Measurements from ENCODE around the gene GABRG3.
"Not testable (repeated sequence)": the region's sequence is repeated elsewhere in the genome, so short reads cannot be mapped to it uniquely, and the experiment has no call there.

Gene GABRG3

DNA sequence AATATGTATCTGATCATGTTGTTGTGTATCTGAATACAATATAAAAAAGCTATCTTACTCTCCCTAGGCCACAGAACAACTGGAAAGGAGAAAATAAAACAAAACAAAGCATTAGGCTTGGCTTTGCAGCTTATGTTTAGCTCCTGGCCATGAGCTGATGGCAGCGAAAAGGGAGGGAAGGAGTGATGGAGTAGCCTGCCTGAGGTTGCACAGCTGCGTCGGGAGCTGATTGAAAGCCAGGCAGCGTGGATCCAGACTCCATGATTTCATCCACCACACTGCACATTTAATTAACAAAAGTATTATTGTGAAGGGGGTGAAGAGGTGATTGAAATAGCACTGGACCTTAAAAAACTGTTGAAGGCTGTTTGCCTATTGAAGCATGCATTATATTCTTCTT, 212.2 kb downstream of the GABRG3 start:
- H3K27me3 ChIP-seq (ENCODE audit: insufficient read depth, insufficient read length), result no peaks in the 10 kb centered on the region
- H3K4me1 ChIP-seq (ENCODE audit: insufficient read depth, insufficient read length), result no peaks in the 10 kb centered on the region
- H3K4me3 ChIP-seq (ENCODE audit: insufficient read length, low read depth), result no peak overlapping the region
- DNase-seq (ENCODE audit: low read depth, low spot score), result no peak
- no peaks in the 10 kb centered on the region for H3K36me3 ChIP-seq (ENCODE audit: insufficient read depth, insufficient read length, low read length)
- peaks cover 12% of the 10 kb centered on the region; the same call in 1 of the 2 replicates for H3K9me3 ChIP-seq (ENCODE audit: insufficient read depth, low read length)
- no peak for TF ChIP-seq YY1 (IDR thresholded peaks at IDR 0.05; ENCODE audit: insufficient read depth, insufficient read length)
- TF ChIP-seq ZNF274 (IDR thresholded peaks at IDR 0.05; ENCODE audit: low read depth, low read length), result no peak
- no peak for TF ChIP-seq SUZ12 (IDR thresholded peaks at IDR 0.05; ENCODE audit: extremely low read depth, insufficient read depth, insufficient read length)
- H3K9ac ChIP-seq (ENCODE audit: insufficient read length, low read depth), result no peak overlapping the region

GRCh38 chr15:27191515-27191914, 220.5 kb downstream of the GABRG3 start:
- not testable (repeated sequence) for DNase-seq (ENCODE audit: low read depth, low spot score); H3K4me3 ChIP-seq (ENCODE audit: insufficient read length, low read depth); H3K36me3 ChIP-seq (ENCODE audit: insufficient read depth, insufficient read length, low read length); H3K9ac ChIP-seq (ENCODE audit: insufficient read length, low read depth); H3K27me3 ChIP-seq (ENCODE audit: insufficient read depth, insufficient read length); H3K4me1 ChIP-seq (ENCODE audit: insufficient read depth, insufficient read length)
- H3K9me3 ChIP-seq (ENCODE audit: insufficient read depth, low read length), result peaks cover 19% of the 10 kb centered on the region

DNA sequence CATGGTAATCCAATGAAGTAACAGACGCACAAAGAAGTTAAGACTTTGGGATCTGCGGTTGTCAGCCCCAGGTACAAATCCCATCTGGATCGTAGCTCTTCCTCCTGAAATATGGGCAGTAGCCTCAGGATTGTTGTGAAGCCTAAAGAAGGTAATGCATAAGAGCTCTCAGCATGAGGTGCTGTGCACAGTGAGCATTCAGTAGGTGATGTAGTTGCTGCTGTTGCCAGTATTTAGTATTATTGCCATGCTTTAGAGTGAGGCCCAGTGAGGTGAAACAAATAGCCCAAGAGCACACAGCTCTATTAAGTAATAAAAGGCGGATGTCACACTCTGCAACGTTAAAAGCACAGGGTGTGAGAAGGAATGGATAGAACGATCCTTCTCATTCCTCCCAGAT, 225.7 kb downstream of the GABRG3 start:
- no peak for DNase-seq (ENCODE audit: low read depth, low spot score)

DNA sequence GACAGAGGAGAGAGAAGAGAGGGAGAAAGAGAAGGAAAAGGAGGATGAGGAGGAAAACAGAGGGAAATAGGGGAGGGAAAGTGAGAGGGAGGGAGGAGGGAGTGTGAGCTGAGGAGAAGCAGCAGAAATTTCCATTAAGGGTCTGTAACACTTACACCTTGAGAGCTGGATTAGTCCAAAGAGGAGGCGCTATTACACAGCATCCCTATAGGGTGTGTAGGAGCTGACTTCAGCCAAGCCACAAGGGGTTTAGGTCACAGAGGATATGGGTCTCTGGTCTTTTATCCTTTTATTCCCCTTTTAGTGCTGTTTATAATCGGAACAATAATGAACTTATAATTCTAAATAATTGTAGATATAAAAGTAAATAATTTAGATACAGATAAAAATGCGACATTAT, 230.4 kb downstream of the GABRG3 start:
- Histone ChIP-seq H3K36me3 (ENCODE audit: insufficient read depth, insufficient read length, low read length) (no peaks in the 10 kb centered on the region), H3K4me1 (ENCODE audit: insufficient read depth, insufficient read length) (no peaks in the 10 kb centered on the region), H3K27me3 (ENCODE audit: insufficient read depth, insufficient read length) (no peaks in the 10 kb centered on the region), H3K9me3 (ENCODE audit: insufficient read depth, low read length) (no peaks in the 10 kb centered on the region), H3K4me3 (ENCODE audit: insufficient read length, low read depth) (no peak overlapping the region), H3K9ac (ENCODE audit: insufficient read length, low read depth) (no peak overlapping the region)
- DNase-seq (ENCODE audit: low read depth, low spot score), result no peak
- no peak for TF ChIP-seq ZNF274 (IDR thresholded peaks at IDR 0.05; ENCODE audit: low read depth, low read length)
- no peak for TF ChIP-seq YY1 (IDR thresholded peaks at IDR 0.05; ENCODE audit: insufficient read depth, insufficient read length)

More for the DNA sequence above, 225.7 kb downstream of the GABRG3 start:
- Histone ChIP-seq H3K9me3 (ENCODE audit: insufficient read depth, low read length) (peaks cover 19% of the 10 kb centered on the region), H3K36me3 (ENCODE audit: insufficient read depth, insufficient read length, low read length) (no peaks in the 10 kb centered on the region), H3K4me3 (ENCODE audit: insufficient read length, low read depth) (no peak overlapping the region), H3K9ac (ENCODE audit: insufficient read length, low read depth) (no peak overlapping the region), H3K27me3 (ENCODE audit: insufficient read depth, insufficient read length) (no peaks in the 10 kb centered on the region), H3K4me1 (ENCODE audit: insufficient read depth, insufficient read length) (no peaks in the 10 kb centered on the region)
- no peak for TF ChIP-seq SUZ12 (IDR thresholded peaks at IDR 0.05; ENCODE audit: extremely low read depth, insufficient read depth, insufficient read length)
- no peak for TF ChIP-seq YY1 (IDR thresholded peaks at IDR 0.05; ENCODE audit: insufficient read depth, insufficient read length)
- no peak for TF ChIP-seq ZNF274 (IDR thresholded peaks at IDR 0.05; ENCODE audit: low read depth, low read length)

GRCh38 chr15:27210176-27210575, 239.2 kb downstream of the GABRG3 start:
- H3K27me3 ChIP-seq (ENCODE audit: insufficient read depth, insufficient read length), result no peaks in the 10 kb centered on the region
- no peak overlapping the region for H3K4me3 ChIP-seq (ENCODE audit: insufficient read length, low read depth)
- no peak for DNase-seq (ENCODE audit: low read depth, low spot score)
- TF ChIP-seq YY1 (IDR thresholded peaks at IDR 0.05; ENCODE audit: insufficient read depth, insufficient read length) (no peak), SUZ12 (IDR thresholded peaks at IDR 0.05; ENCODE audit: extremely low read depth, insufficient read depth, insufficient read length) (no peak), ZNF274 (IDR thresholded peaks at IDR 0.05; ENCODE audit: low read depth, low read length) (no peak)
- H3K9ac ChIP-seq (ENCODE audit: insufficient read length, low read depth), result no peak overlapping the region
- H3K4me1 ChIP-seq (ENCODE audit: insufficient read depth, insufficient read length), result no peaks in the 10 kb centered on the region
- peaks cover 5% of the 10 kb centered on the region; the same call in 1 of the 2 replicates for H3K9me3 ChIP-seq (ENCODE audit: insufficient read depth, low read length)
- no peaks in the 10 kb centered on the region for H3K36me3 ChIP-seq (ENCODE audit: insufficient read depth, insufficient read length, low read length)

GRCh38 chr15:27214032-27214431, 243.1 kb downstream of the GABRG3 start:
- no peak for DNase-seq (ENCODE audit: low read depth, low spot score)
- Histone ChIP-seq H3K27me3 (ENCODE audit: insufficient read depth, insufficient read length) (no peaks in the 10 kb centered on the region), H3K9ac (ENCODE audit: insufficient read length, low read depth) (no peak overlapping the region), H3K4me1 (ENCODE audit: insufficient read depth, insufficient read length) (no peaks in the 10 kb centered on the region), H3K36me3 (ENCODE audit: insufficient read depth, insufficient read length, low read length) (no peaks in the 10 kb centered on the region), H3K9me3 (ENCODE audit: insufficient read depth, low read length) (peaks cover 5% of the 10 kb centered on the region; the same call in 1 of the 2 replicates), H3K4me3 (ENCODE audit: insufficient read length, low read depth) (no peak overlapping the region)
- TF ChIP-seq YY1 (IDR thresholded peaks at IDR 0.05; ENCODE audit: insufficient read depth, insufficient read length), result no peak
- no peak for TF ChIP-seq ZNF274 (IDR thresholded peaks at IDR 0.05; ENCODE audit: low read depth, low read length)
- no peak for TF ChIP-seq SUZ12 (IDR thresholded peaks at IDR 0.05; ENCODE audit: extremely low read depth, insufficient read depth, insufficient read length)

- Histone ChIP-seq H3K9ac (ENCODE audit: insufficient read length, low read depth) (no peak overlapping the region), H3K36me3 (ENCODE audit: insufficient read depth, insufficient read length, low read length) (no peaks in the 10 kb centered on the region), H3K4me3 (ENCODE audit: insufficient read length, low read depth) (no peak overlapping the region), H3K4me1 (ENCODE audit: insufficient read depth, insufficient read length) (no peaks in the 10 kb centered on the region), H3K9me3 (ENCODE audit: insufficient read depth, low read length) (peaks cover 5% of the 10 kb centered on the region; the same call in 1 of the 2 replicates), H3K27me3 (ENCODE audit: insufficient read depth, insufficient read length) (no peaks in the 10 kb centered on the region)
- TF ChIP-seq YY1 (IDR thresholded peaks at IDR 0.05; ENCODE audit: insufficient read depth, insufficient read length), result no peak
- no peak for TF ChIP-seq SUZ12 (IDR thresholded peaks at IDR 0.05; ENCODE audit: extremely low read depth, insufficient read depth, insufficient read length)
- TF ChIP-seq ZNF274 (IDR thresholded peaks at IDR 0.05; ENCODE audit: low read depth, low read length), result no peak
- no peak for DNase-seq (ENCODE audit: low read depth, low spot score)
Measured at GRCh38 chr15:27214961-27215360, 244.0 kb downstream of the GABRG3 start.

- no peaks in the 10 kb centered on the region for H3K4me1 ChIP-seq (ENCODE audit: insufficient read depth, insufficient read length)
- no peaks in the 10 kb centered on the region for H3K27me3 ChIP-seq (ENCODE audit: insufficient read depth, insufficient read length)
- H3K9ac ChIP-seq (ENCODE audit: insufficient read length, low read depth), result no peak overlapping the region
- no peaks in the 10 kb centered on the region for H3K36me3 ChIP-seq (ENCODE audit: insufficient read depth, insufficient read length, low read length)
- no peak overlapping the region for H3K4me3 ChIP-seq (ENCODE audit: insufficient read length, low read depth)
- no peak for TF ChIP-seq ZNF274 (IDR thresholded peaks at IDR 0.05; ENCODE audit: low read depth, low read length)
- TF ChIP-seq SUZ12 (IDR thresholded peaks at IDR 0.05; ENCODE audit: extremely low read depth, insufficient read depth, insufficient read length), result no peak
- no peak for TF ChIP-seq YY1 (IDR thresholded peaks at IDR 0.05; ENCODE audit: insufficient read depth, insufficient read length)
- DNase-seq (ENCODE audit: low read depth, low spot score), result no peak
- H3K9me3 ChIP-seq (ENCODE audit: insufficient read depth, low read length), result no peaks in the 10 kb centered on the region
Measured at GRCh38 chr15:27218426-27218825, 247.4 kb downstream of the GABRG3 start.
